HepG2 (cell line): ENCODE results near the gene DRD3. TPM values are rescaled to one million over a fixed set of nuclear protein-coding genes. Genes with fewer than 3 reads are reported as not detected.
A peak's percentile ranks its signal among the peaks of the same experiment; 100 is the strongest.

Experiments used
- ATAC-seq: fragments of 200-7000 bp; cut with Tn5 transposase; 3 replicates; pipeline ENCODE4 v1.9.1; 2020; ENCODE audit warnings: mild to moderate bottlenecking, moderate library complexity
- BruUV-seq: library from RNA; stranded (reverse); fragments of 400-500 nt; replicated peaks from 2 replicates; lab custom pipeline; 2021; lab: Mats Ljungman, UMichigan
- CTCF ChIA-PET: fragments of 300-600 bp; formaldehyde crosslinking; extraction: SDS; loops from one replicate; lab custom pipeline; 2021; ENCODE audit warnings: low total read pairs, inconsistent platforms, low intra/inter-chr PET ratio; lab: Yijun Ruan, JAX
- POLR2A ChIA-PET: fragments of 350-600 bp; sonication (Branson Sonifier 250); formaldehyde crosslinking; loops from one replicate; lab custom pipeline; 2020; ENCODE audit warnings: antibody characterized with exemption, inconsistent platforms; lab: Yijun Ruan, JAX
- DNase-seq: peaks from one replicate; pipeline ENCODE4 v3.0.0-alpha.2; 2015; ENCODE audit warnings: low spot score
- FAIRE-seq: peaks from 3 replicates; lab custom pipeline; 2011; peaks lifted over from hg19 to GRCh38; lab: Jason Lieb, UNC
- H2AFZ ChIP-seq: one replicate; pipeline ENCODE4 v1.6.1; 2011; ENCODE audit warnings: low read length, inconsistent platforms
- H3K27ac ChIP-seq: fragments of 300-600 bp; 3 replicates; pipeline ENCODE4 v1.8.0; 2011; ENCODE audit warnings: mixed run types, mild to moderate bottlenecking, mixed read lengths, low read length, inconsistent platforms; ENCODE audit not compliant: insufficient read depth; ENCODE audit errors: extremely low read length
- H3K27me3 ChIP-seq, 2 experiments: fragments of 200-600 bp in 1 of 2; 2 replicates in 1 of 2; 3 replicates in 1 of 2; pipeline versions ENCODE4 v1.6.0 to v1.8.0; 2011; ENCODE audit warnings: low read length in 2 of 2, mild to moderate bottlenecking in 2 of 2, moderate library complexity in 2 of 2, inconsistent platforms in 1 of 2; ENCODE audit not compliant: insufficient read depth in 2 of 2, control insufficient read depth in 1 of 2
- H3K36me3 ChIP-seq, 2 experiments: fragments of 200-600 bp in 1 of 2; replicated peaks in 1 of 2; 2 replicates in 1 of 2; 3 replicates in 1 of 2; pipeline versions ENCODE4 v1.5.1 to v1.8.0; 2011; ENCODE audit warnings: low read length in 2 of 2, inconsistent platforms in 1 of 2; ENCODE audit not compliant: insufficient read depth in 2 of 2, control insufficient read depth in 1 of 2
- H3K4me1 ChIP-seq: 2 replicates; pipeline ENCODE4 v1.5.1; 2012; ENCODE audit warnings: low read length, inconsistent platforms; ENCODE audit not compliant: insufficient read depth
- H3K4me2 ChIP-seq: 2 replicates; pipeline ENCODE4 v1.6.0; 2011; ENCODE audit warnings: low read depth, low read length, inconsistent platforms
- H3K4me3 ChIP-seq, 3 experiments: fragments of 200-600 bp in 1 of 3; sonication (generic), shearing (Covaris generic) in 1 of 3; replicated peaks in 1 of 3; 2 replicates each; pipeline ENCODE4 v1.5.1; 2011 to 2016; ENCODE audit warnings: low read length in 3 of 3, inconsistent platforms in 2 of 3, low read depth in 2 of 3, mild to moderate bottlenecking in 2 of 3, control low read depth in 1 of 3, mixed read lengths in 1 of 3; ENCODE audit not compliant: insufficient read depth in 1 of 3
- H3K79me2 ChIP-seq: one replicate; pipeline ENCODE4 v1.6.1; 2011; ENCODE audit warnings: low read length, inconsistent platforms; ENCODE audit not compliant: insufficient read depth
- H3K9ac ChIP-seq: 2 replicates; pipeline ENCODE4 v1.6.0; 2011; ENCODE audit warnings: mild to moderate bottlenecking, low read depth, low read length, inconsistent platforms; ENCODE audit not compliant: insufficient read depth
- H3K9me3 ChIP-seq: 2 replicates; pipeline ENCODE4 v1.5.1; 2012; ENCODE audit warnings: mild to moderate bottlenecking, low read length
- H4K20me1 ChIP-seq: 2 replicates; pipeline ENCODE4 v1.6.0; 2011; ENCODE audit warnings: inconsistent platforms, mild to moderate bottlenecking, low read length, moderate library complexity; ENCODE audit not compliant: insufficient read depth
- EEA1 ChIP-seq: sonication (generic); formaldehyde crosslinking; IDR thresholded peaks from 2 replicates; pipeline ENCODE4 v1.5.1; 2020; ENCODE audit warnings: mild to moderate bottlenecking, missing genetic modification reagents, borderline replicate concordance
- NRL ChIP-seq: sonication (generic); formaldehyde crosslinking; IDR thresholded peaks from 2 replicates; pipeline ENCODE4 v1.5.0; 2020; ENCODE audit warnings: missing genetic modification reagents, mild to moderate bottlenecking, moderate library complexity, borderline replicate concordance
- SOX5 ChIP-seq: IDR thresholded peaks from 2 replicates; pipeline ENCODE4 v1.6.1; 2016; ENCODE audit warnings: borderline replicate concordance
- THAP11 ChIP-seq: IDR thresholded peaks from 2 replicates; pipeline ENCODE4 v1.6.1; 2016; ENCODE audit warnings: missing biosample characterization, missing genetic modification reagents
- ZNF605 ChIP-seq: sonication (generic); formaldehyde crosslinking; IDR thresholded peaks from 2 replicates; pipeline ENCODE4 v1.8.0; 2022; ENCODE audit warnings: mild to moderate bottlenecking, missing genetic modification reagents
- ZNF615 ChIP-seq: sonication (generic); formaldehyde crosslinking; IDR thresholded peaks from 2 replicates; pipeline ENCODE4 v1.5.0; 2020; ENCODE audit warnings: mild to moderate bottlenecking, missing genetic modification reagents, borderline replicate concordance
- ZNF747 ChIP-seq: sonication (generic); formaldehyde crosslinking; IDR thresholded peaks from 2 replicates; pipeline ENCODE4 v1.8.1; 2023; ENCODE audit warnings: missing genetic modification reagents, mild to moderate bottlenecking, borderline replicate concordance
- ZSCAN20 ChIP-seq: sonication (generic); formaldehyde crosslinking; IDR thresholded peaks from 2 replicates; pipeline ENCODE4 v1.4.0; 2020; ENCODE audit warnings: missing genetic modification reagents, mild to moderate bottlenecking, borderline replicate concordance
- ZSCAN30 ChIP-seq: sonication (generic); formaldehyde crosslinking; IDR thresholded peaks from 2 replicates; pipeline ENCODE4 v1.5.0; 2020; ENCODE audit warnings: mild to moderate bottlenecking, missing genetic modification reagents
- WGBS: methylation state at CpG from one replicate; pipeline ENCODE4 v1.1.6; 2017; ENCODE audit warnings: low lambda C conversion rate; 5-methylcytosine and 5-hydroxymethylcytosine counted together
- in situ Hi-C: cut with HindIII; loops from 2 replicates; pipeline ENCODE4 v1.10.0; 2017; ENCODE audit warnings: low pct_unique_long_range_greater_than_20kb; ENCODE audit not compliant: extremely low pct_ligation_motif_present
- intact Hi-C: fragments of 100-400 bp; cut with micrococcal nuclease; formaldehyde crosslinking; loops from one replicate; pipeline ENCODE4 v1.10.0; 2022; ENCODE audit not compliant: unreplicated experiment
- polyA plus RNA-seq, 8 experiments: library from polyadenylated mRNA; depleted of rRNA in 3 of 8; stranded (reverse) in 7 of 8; unstranded in 1 of 8; fragments of >200 nt; fragmentation: Illumina TruSeq in 4 of 8; extraction: Trizol in 4 of 8; gene quantifications; 2 replicates each; pipeline versions ENCODE4 v1.2.1 to v1.2.3, GENCODE V29; 2011 to 2016; ENCODE audit warnings: low read depth in 4 of 8, missing spikeins in 1 of 8, mixed read lengths in 1 of 8; ENCODE audit not compliant: insufficient read depth in 1 of 8
- total RNA-seq, 5 experiments: library from RNA; depleted of rRNA; stranded (reverse); fragments of >200 nt; fragmentation: Illumina TruSeq; extraction: Trizol; gene quantifications; 2 replicates each; pipeline ENCODE4 v1.2.3, GENCODE V29; 2016; ENCODE audit warnings: low read depth in 1 of 5
- TF ChIP-seq, protein P1 (sequence below): sonication (generic); formaldehyde crosslinking; IDR thresholded peaks from 2 replicates; pipeline ENCODE4 v1.4.0; 2020; ENCODE audit warnings: missing genetic modification reagents; ENCODE audit errors: not compliant biosample characterization
- TF ChIP-seq, protein P2 (sequence below): sonication (generic); formaldehyde crosslinking; IDR thresholded peaks from 2 replicates; pipeline ENCODE4 v1.8.0; 2022; ENCODE audit warnings: missing genetic modification reagents, mild to moderate bottlenecking, borderline replicate concordance
- TF ChIP-seq, protein P3 (sequence below): sonication (generic); formaldehyde crosslinking; IDR thresholded peaks from 2 replicates; pipeline ENCODE4 v1.4.0; 2020; ENCODE audit warnings: missing genetic modification reagents
- TF ChIP-seq, protein P4 (sequence below): sonication (generic); formaldehyde crosslinking; IDR thresholded peaks from 2 replicates; pipeline ENCODE4; 2020; ENCODE audit warnings: missing genetic modification reagents, mild to moderate bottlenecking, borderline replicate concordance
- TF ChIP-seq, protein P5 (sequence below): sonication (generic); formaldehyde crosslinking; IDR thresholded peaks from 2 replicates; pipeline ENCODE4 v1.8.0; 2022; ENCODE audit warnings: mild to moderate bottlenecking, missing genetic modification reagents; ENCODE audit not compliant: insufficient replicate concordance

DRD3 gene
- total and polyA plus RNA-seq, 2 of the 13 experiments (the other 11 are each of a cell fraction or from before 2014, with no cell fraction given) = not detected

DNA sequence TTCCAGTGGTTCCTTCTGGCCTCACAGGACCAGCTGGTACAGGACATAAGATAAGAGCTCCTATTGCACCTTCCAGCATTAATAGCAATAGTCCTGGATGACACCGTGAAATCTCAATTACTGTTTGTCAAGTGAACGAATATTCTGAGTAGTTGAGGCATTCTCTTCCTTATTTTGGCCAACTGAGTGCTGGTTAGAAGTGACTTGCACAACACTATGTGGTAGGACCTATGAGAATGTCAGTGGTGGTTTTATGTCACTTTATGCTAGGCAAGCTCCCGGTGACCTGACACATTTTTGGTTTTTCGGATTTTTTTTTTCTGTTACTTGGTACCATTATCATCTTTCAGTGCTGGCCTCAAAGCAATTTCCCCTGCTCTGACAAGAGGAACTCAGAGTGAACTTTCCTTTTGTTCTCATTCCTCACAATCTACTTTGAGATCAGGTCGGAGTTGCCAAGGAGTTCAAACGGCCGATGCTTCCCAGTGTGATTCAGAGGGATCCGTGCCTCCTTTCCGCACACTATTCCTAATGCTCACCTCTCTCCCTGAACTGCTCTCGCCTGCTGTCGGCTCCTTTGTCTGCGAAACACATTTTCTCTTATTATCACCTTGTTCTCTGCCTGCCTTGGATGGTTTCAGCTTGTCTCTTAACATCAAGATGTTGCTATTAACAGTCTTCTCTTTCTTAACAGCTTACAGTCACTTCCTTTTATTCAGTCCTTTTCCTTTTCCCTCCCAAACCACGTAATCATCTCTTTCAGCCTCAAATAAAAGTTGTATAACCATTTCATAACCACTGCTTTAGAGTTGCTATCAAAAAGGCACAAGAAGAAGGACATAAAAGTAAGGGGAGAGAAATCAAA, 86.5 kb downstream of the DRD3 start:
- no TSS peak for BruUV-seq
- Histone ChIP-seq H3K9ac (no peak overlapping the region), H3K9me3 (no peaks in the 10 kb centered on the region), H3K27me3 (peaks cover 0 to 17% of the 10 kb centered on the region in 2 experiments; a peak in 3 of 5 replicates), H4K20me1 (no peaks in the 10 kb centered on the region), H3K4me1 (no peaks in the 10 kb centered on the region), H2AFZ (peak overlapping the region; percentile 27), H3K4me2 (no peak overlapping the region), H3K27ac (no peak overlapping the region), H3K79me2 (no peaks in the 10 kb centered on the region), H3K4me3 (no peak overlapping the region), H3K36me3 (no peaks in the 10 kb centered on the region)
- ChIA-PET CTCF (no interaction called here), POLR2A (no interaction called here)
- 15% methylated on average over 13 of the region's 13 CpGs for WGBS
- ATAC-seq = no peak
- intact Hi-C loops = no loop called here
- in situ Hi-C loops = no loop called here
- no peak for DNase-seq
- FAIRE-seq = no peak
- TF ChIP-seq ZNF615 (CRISPR knock-in tag) (no peak), ZNF747 (CRISPR knock-in tag) (no peak), THAP11 (CRISPR knock-in tag) (no peak), EEA1 (CRISPR knock-in tag) (no peak), ZSCAN30 (no peak), SOX5 (CRISPR knock-in tag) (no peak), NRL (CRISPR knock-in tag) (no peak), ZNF605 (CRISPR knock-in tag) (no peak), ZSCAN20 (CRISPR knock-in tag) (no peak)
- TF ChIP-seq, protein P1, sequence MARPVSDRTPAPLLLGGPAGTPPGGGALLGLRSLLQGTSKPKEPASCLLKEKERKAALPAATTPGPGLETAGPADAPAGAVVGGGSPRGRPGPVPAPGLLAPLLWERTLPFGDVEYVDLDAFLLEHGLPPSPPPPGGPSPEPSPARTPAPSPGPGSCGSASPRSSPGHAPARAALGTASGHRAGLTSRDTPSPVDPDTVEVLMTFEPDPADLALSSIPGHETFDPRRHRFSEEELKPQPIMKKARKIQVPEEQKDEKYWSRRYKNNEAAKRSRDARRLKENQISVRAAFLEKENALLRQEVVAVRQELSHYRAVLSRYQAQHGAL (CRISPR knock-in tag) = no peak
- TF ChIP-seq, protein P2, sequence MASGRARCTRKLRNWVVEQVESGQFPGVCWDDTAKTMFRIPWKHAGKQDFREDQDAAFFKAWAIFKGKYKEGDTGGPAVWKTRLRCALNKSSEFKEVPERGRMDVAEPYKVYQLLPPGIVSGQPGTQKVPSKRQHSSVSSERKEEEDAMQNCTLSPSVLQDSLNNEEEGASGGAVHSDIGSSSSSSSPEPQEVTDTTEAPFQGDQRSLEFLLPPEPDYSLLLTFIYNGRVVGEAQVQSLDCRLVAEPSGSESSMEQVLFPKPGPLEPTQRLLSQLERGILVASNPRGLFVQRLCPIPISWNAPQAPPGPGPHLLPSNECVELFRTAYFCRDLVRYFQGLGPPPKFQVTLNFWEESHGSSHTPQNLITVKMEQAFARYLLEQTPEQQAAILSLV (CRISPR knock-in tag) = no peak
- TF ChIP-seq, protein P3, sequence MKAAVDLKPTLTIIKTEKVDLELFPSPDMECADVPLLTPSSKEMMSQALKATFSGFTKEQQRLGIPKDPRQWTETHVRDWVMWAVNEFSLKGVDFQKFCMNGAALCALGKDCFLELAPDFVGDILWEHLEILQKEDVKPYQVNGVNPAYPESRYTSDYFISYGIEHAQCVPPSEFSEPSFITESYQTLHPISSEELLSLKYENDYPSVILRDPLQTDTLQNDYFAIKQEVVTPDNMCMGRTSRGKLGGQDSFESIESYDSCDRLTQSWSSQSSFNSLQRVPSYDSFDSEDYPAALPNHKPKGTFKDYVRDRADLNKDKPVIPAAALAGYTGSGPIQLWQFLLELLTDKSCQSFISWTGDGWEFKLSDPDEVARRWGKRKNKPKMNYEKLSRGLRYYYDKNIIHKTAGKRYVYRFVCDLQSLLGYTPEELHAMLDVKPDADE (CRISPR knock-in tag) = no peak
- TF ChIP-seq, protein P4, sequence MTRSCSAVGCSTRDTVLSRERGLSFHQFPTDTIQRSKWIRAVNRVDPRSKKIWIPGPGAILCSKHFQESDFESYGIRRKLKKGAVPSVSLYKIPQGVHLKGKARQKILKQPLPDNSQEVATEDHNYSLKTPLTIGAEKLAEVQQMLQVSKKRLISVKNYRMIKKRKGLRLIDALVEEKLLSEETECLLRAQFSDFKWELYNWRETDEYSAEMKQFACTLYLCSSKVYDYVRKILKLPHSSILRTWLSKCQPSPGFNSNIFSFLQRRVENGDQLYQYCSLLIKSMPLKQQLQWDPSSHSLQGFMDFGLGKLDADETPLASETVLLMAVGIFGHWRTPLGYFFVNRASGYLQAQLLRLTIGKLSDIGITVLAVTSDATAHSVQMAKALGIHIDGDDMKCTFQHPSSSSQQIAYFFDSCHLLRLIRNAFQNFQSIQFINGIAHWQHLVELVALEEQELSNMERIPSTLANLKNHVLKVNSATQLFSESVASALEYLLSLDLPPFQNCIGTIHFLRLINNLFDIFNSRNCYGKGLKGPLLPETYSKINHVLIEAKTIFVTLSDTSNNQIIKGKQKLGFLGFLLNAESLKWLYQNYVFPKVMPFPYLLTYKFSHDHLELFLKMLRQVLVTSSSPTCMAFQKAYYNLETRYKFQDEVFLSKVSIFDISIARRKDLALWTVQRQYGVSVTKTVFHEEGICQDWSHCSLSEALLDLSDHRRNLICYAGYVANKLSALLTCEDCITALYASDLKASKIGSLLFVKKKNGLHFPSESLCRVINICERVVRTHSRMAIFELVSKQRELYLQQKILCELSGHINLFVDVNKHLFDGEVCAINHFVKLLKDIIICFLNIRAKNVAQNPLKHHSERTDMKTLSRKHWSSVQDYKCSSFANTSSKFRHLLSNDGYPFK (CRISPR knock-in tag) = no peak
- TF ChIP-seq, protein P5, sequence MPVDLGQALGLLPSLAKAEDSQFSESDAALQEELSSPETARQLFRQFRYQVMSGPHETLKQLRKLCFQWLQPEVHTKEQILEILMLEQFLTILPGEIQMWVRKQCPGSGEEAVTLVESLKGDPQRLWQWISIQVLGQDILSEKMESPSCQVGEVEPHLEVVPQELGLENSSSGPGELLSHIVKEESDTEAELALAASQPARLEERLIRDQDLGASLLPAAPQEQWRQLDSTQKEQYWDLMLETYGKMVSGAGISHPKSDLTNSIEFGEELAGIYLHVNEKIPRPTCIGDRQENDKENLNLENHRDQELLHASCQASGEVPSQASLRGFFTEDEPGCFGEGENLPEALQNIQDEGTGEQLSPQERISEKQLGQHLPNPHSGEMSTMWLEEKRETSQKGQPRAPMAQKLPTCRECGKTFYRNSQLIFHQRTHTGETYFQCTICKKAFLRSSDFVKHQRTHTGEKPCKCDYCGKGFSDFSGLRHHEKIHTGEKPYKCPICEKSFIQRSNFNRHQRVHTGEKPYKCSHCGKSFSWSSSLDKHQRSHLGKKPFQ (CRISPR knock-in tag) = no peak
